Urothelium cell line (cell line): Measurements from ENCODE around the gene ABHD17B.

ENCODE experiments used
- DNase-seq: peaks from one replicate; pipeline ENCODE4 v3.0.0; 2011; ENCODE audit warnings: low spot score, mixed read lengths
- FAIRE-seq: peaks from 2 replicates; lab custom pipeline; 2011; peaks lifted over from hg19 to GRCh38; lab: Jason Lieb, UNC

ABHD17B gene

GRCh38 chr9:71822935-71823334, 88.1 kb downstream of the ABHD17B start:
- FAIRE-seq (no peak), DNase-seq (no peak)

- no peak for DNase-seq
- no peak for FAIRE-seq
These were observed 88.5 kb downstream of the ABHD17B start for GRCh38 chr9:71822456-71822855.

- DNase-seq (no peak), FAIRE-seq (no peak)
These were observed 89.6 kb downstream of the ABHD17B start for GRCh38 chr9:71821405-71821804.

- FAIRE-seq: no peak
These were observed 90.5 kb downstream of the ABHD17B start for GRCh38 chr9:71820403-71820921.

GRCh38 chr9:71819115-71819739, 91.8 kb downstream of the ABHD17B start:
- no peak for FAIRE-seq
- peak; percentile 29 for DNase-seq

More at GRCh38 chr9:71820403-71820921, 90.5 kb downstream of the ABHD17B start:
- no peak for DNase-seq

GRCh38 chr9:71816916-71817451, 94.0 kb downstream of the ABHD17B start:
- FAIRE-seq (no peak), DNase-seq (no peak)
